Common myeloid progenitor, CD34-positive (primary cell): ENCODE results near the gene CAPZB.
A peak's percentile ranks its signal among the peaks of the same experiment; 100 is the strongest.

ENCODE experiments used
- CTCF ChIA-PET: fragments of 350-600 bp; sonication (Branson Sonifier 250); formaldehyde crosslinking; loops from one replicate; lab custom pipeline; 2021; ENCODE audit warnings: antibody characterized with exemption; lab: Charles Lee
- POLR2A ChIA-PET: fragments of 350-600 bp; sonication (Branson Sonifier 250); formaldehyde crosslinking; loops from one replicate; lab custom pipeline; 2021; ENCODE audit warnings: antibody characterized with exemption; lab: Charles Lee
- DNase-seq, 3 donors: peaks; one replicate each; pipeline versions ENCODE4 v3.0.0 to v3.0.0-alpha.2; 2013
- H3K27ac ChIP-seq, 2 experiments: 1 replicate in 1 of 2; 2 replicates in 1 of 2; pipeline ENCODE4 v1.7.0; 2013; ENCODE audit warnings: inconsistent platforms in 2 of 2, low read length in 2 of 2, mild to moderate bottlenecking in 2 of 2, low read depth in 1 of 2, moderate library complexity in 1 of 2; ENCODE audit not compliant: severe bottlenecking in 2 of 2, insufficient read depth in 1 of 2, poor library complexity in 1 of 2
- H3K27me3 ChIP-seq, 5 experiments: replicated peaks in 2 of 5; 1 replicate in 3 of 5; 2 replicates in 2 of 5; pipeline versions ENCODE4 v1.6.1 to v1.7.0; 2013; ENCODE audit warnings: low read length in 4 of 5, mild to moderate bottlenecking in 2 of 5, moderate library complexity in 2 of 5, inconsistent platforms in 1 of 5; ENCODE audit not compliant: insufficient read depth in 5 of 5, control insufficient read depth in 4 of 5
- H3K36me3 ChIP-seq, 4 experiments: 1 replicate in 2 of 4; 2 replicates in 2 of 4; pipeline versions ENCODE4 v1.6.1 to v1.7.0; 2013; ENCODE audit warnings: low read length in 3 of 4, control low read depth in 1 of 4, mild to moderate bottlenecking in 1 of 4; ENCODE audit not compliant: control insufficient read depth in 4 of 4, insufficient read depth in 4 of 4
- H3K4me1 ChIP-seq, 4 experiments: 1 replicate in 3 of 4; 2 replicates in 1 of 4; pipeline versions ENCODE4 v1.6.1 to v1.7.1; 2013; ENCODE audit warnings: low read length in 3 of 4, mild to moderate bottlenecking in 3 of 4, control low read depth in 1 of 4, inconsistent platforms in 1 of 4, moderate library complexity in 1 of 4; ENCODE audit not compliant: control insufficient read depth in 4 of 4, insufficient read depth in 4 of 4; ENCODE audit errors: control extremely low read depth in 1 of 4
- H3K4me3 ChIP-seq, 7 experiments: 1 replicate in 4 of 7; 2 replicates in 3 of 7; pipeline versions ENCODE4 v1.5.1 to v1.7.0; 2013; ENCODE audit warnings: mild to moderate bottlenecking in 7 of 7, low read length in 6 of 7, moderate library complexity in 6 of 7, inconsistent platforms in 2 of 7, low read depth in 2 of 7, control low read depth in 1 of 7; ENCODE audit not compliant: insufficient read depth in 4 of 7, control insufficient read depth in 1 of 7; ENCODE audit errors: extremely low read depth in 1 of 7
- H3K9me3 ChIP-seq, 5 experiments: 1 replicate in 4 of 5; 2 replicates in 1 of 5; pipeline versions ENCODE4 v1.6.1 to v1.7.1; 2013; ENCODE audit warnings: low read length in 4 of 5, mild to moderate bottlenecking in 2 of 5, inconsistent platforms in 1 of 5, low read depth in 1 of 5, moderate library complexity in 1 of 5; ENCODE audit not compliant: control insufficient read depth in 4 of 5, insufficient read depth in 2 of 5; ENCODE audit errors: control extremely low read depth in 1 of 5
- WGBS: methylation state at CpG from one replicate; pipeline ENCODE4 v1.1.5; 2013; ENCODE audit not compliant: insufficient coverage; 5-methylcytosine and 5-hydroxymethylcytosine counted together

Gene CAPZB

DNA sequence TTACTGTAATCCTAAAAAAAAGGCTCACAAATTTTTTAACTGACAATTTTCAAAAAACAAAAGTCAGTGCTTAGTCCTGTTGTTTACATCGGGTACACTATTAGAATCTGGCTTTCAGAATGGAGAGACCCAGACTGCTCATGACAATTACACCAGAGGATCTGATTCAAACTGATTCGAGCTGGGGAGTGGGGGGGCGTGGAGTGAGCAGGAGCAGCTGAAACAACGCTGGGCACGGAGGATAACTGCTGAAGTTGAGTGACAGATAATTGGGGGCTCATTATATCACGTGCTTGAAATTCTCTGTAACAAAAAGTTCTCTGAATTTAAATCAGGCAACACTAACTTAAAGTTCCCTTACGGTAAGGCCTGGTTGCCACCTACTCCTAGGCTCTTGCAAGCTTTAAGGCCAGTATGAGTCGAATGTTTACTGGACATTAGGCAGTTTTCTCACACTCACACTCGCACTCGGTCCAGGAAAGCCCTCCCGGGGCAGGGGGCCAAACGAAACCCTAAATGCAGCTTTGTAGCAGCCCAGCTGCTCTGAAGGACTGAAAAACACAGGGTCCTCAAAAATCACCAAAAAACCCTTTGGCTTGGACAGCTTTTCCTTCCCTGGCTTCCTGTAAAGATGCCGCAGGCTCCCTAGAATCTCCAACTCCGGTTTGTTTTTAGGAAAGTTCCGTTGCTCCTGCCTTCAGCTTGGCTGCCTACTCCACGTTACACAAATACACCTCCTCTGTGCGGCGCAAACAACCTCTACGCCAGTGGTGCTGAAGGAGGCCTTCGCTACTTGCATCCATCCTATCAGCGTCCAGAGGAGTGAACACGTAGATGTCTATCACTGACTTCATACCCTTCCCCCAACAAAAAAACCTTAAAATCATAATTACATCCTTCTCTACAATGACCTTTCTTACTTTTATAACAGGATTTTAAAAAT, 42.9 kb downstream of the CAPZB start:
- CTCF ChIA-PET, result interaction anchor here (0.7 to 2.4 kb wide), 8 partner anchors 9 to 209 kb away, joined by 3 to 10 read pairs (median 4); a partner anchor contains a TSS
- WGBS, result 88% methylated on average over 20 of the region's 22 CpGs
- no peak overlapping the region for H3K27ac ChIP-seq
- DNase-seq, result no peak
- POLR2A ChIA-PET, result no interaction called here
- H3K4me3 ChIP-seq, result no peak overlapping the region
- H3K4me1 ChIP-seq, result peaks cover 0 to 52% (median 33%) of the 10 kb centered on the region in 4 experiments
- no peaks in the 10 kb centered on the region for H3K9me3 ChIP-seq
- H3K27me3 ChIP-seq, result no peaks in the 10 kb centered on the region
- H3K36me3 ChIP-seq, result peaks cover 0 to 19% (median 1%) of the 10 kb centered on the region in 4 experiments

DNA sequence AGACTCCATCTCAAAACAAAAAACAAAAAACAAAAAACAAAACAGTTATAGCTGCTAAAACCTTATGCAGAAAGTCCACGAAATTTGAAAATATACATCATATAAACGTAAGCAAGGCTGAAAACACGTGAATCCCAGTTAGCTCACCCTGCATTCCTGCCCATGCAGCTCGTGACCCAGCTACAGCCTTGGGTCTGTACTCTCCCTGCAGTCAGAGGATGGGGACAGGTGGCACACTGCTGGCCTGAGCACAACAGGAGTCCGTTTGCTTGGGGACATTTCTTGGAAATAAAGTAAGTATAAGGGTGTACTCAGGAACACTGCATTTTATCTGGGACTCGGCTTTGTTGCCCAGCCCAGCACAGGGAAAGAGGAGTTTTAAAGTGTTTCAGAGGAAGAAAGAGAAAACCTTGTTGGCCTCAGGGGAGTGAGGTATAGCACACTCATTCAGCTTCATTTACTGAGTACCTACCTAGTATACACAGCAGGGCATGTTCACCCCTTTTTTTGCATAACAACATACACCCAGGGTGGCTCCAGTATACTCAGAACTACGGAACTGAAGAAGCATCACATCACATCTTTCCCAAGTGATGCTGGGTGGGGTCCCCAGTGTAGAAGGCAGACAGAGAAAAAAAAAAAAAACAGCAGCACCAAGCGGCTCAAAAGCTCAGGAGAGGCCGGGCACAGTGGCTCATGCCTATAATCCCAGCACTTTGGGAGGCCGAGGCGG, 44.1 kb downstream of the CAPZB start:
- no peak overlapping the region for H3K4me3 ChIP-seq
- peaks cover 0 to 23% (median 1%) of the 10 kb centered on the region in 4 experiments for H3K36me3 ChIP-seq
- DNase-seq, result no peak
- ChIA-PET CTCF (interaction anchor here (0.6 to 2.4 kb wide), 13 partner anchors 8 to 210 kb away, joined by 3 to 10 read pairs (median 4); no protein-coding TSS in a partner anchor), POLR2A (interaction anchor here (1.5 kb wide), 1 partner anchor 13 kb away, joined by 5 read pairs; no protein-coding TSS in a partner anchor)
- H3K9me3 ChIP-seq, result no peaks in the 10 kb centered on the region
- peaks cover 8 to 59% (median 42%) of the 10 kb centered on the region in 4 experiments for H3K4me1 ChIP-seq
- no peaks in the 10 kb centered on the region for H3K27me3 ChIP-seq
- H3K27ac ChIP-seq, result no peak overlapping the region
- WGBS, result 100% methylated on average over 5 of the region's 11 CpGs

GRCh38 chr1:19439464-19440171, 45.7 kb downstream of the CAPZB start:
- Histone ChIP-seq H3K27me3 (no peaks in the 10 kb centered on the region), H3K9me3 (no peaks in the 10 kb centered on the region), H3K27ac (no peak overlapping the region), H3K36me3 (peaks cover 0 to 23% (median 1%) of the 10 kb centered on the region in 4 experiments), H3K4me3 (no peak overlapping the region), H3K4me1 (peaks cover 11 to 65% (median 49%) of the 10 kb centered on the region in 4 experiments)
- 74% methylated on average over 11 of the region's 13 CpGs for WGBS
- ChIA-PET CTCF (interaction anchor here (0.9 to 6.3 kb wide), 12 partner anchors 18 to 222 kb away, joined by 3 to 37 read pairs (median 4); no protein-coding TSS in a partner anchor), POLR2A (no interaction called here)
- peak; percentile 48 to 60 (median 58) for DNase-seq

DNA sequence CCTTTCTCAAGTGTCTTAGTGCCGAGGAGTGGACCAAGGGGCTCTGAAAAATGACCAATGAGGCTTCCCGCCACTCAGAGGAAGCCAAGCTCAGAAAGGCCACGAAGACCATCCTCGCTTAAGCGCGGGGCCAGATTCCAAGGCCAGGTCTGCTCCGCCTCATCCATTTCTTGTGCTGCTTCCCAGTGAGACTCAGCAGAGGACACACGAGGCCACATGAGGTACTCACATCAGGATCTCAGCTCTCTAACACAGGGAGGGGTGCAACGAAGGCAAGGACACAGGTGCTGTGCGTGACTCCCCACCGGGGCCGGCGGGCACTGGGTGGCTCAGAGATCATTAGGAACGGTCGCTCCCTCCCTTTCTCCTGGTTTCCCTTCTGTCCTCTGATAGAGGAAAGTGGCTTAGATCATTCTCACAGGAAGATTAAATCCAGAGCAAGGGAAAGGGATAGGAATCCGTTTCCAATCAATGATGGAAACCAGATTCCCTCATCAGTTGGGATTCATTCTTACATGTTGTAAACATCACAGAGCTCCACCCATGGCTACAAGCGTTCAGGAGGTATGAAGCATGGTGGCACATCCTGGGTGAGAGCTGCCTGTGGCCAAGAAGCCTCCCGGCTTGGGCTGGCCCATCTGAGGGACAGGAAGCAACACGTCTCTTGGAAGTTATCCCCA, 46.7 kb downstream of the CAPZB start:
- Histone ChIP-seq H3K27me3 (no peaks in the 10 kb centered on the region), H3K36me3 (peaks cover 0 to 23% (median 1%) of the 10 kb centered on the region in 4 experiments), H3K4me3 (peak overlapping the region in 2 of 7 experiments; percentile 32 to 45), H3K27ac (peak overlapping the region in 1 of 2 experiments; percentile 28), H3K9me3 (no peaks in the 10 kb centered on the region), H3K4me1 (peaks cover 11 to 73% (median 52%) of the 10 kb centered on the region in 4 experiments)
- 90% methylated on average over 18 of the region's 19 CpGs for WGBS
- POLR2A ChIA-PET, result no interaction called here
- CTCF ChIA-PET, result interaction anchor here (1.0 to 6.3 kb wide), 13 partner anchors 19 to 223 kb away, joined by 3 to 37 read pairs (median 3); no protein-coding TSS in a partner anchor
- no peak for DNase-seq

DNA sequence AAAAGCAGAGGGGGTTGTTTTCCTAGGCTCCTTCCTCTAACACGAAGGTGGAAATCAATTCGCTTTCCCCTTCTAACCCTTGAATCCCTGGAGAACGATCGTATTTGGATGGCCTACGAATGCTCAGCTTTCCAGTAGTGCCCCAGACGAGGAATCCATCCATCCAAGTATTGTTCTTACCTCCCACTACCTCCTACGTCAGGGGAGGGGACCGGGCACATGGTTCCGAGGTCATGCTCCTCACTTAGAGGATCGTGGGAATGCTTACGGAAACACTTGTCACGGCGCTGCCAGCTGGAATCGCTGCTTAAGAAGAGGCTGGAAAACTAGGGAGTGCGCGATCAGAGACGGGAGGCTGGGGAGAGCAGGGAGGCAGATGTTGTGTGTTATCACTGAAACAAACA, 47.4 kb downstream of the CAPZB start:
- Histone ChIP-seq H3K4me1 (peaks cover 11 to 73% (median 52%) of the 10 kb centered on the region in 4 experiments), H3K27ac (no peak overlapping the region), H3K36me3 (peaks cover 0 to 26% (median 2%) of the 10 kb centered on the region in 4 experiments), H3K27me3 (no peaks in the 10 kb centered on the region), H3K4me3 (peak overlapping the region in 2 of 7 experiments; percentile 32 to 45), H3K9me3 (no peaks in the 10 kb centered on the region)
- POLR2A ChIA-PET, result no interaction called here
- WGBS, result 80% methylated on average over 15 of the region's 17 CpGs
- DNase-seq, result no peak
- CTCF ChIA-PET, result interaction anchor here (1.0 to 6.3 kb wide), 16 partner anchors 8 to 223 kb away, joined by 3 to 37 read pairs (median 4); no protein-coding TSS in a partner anchor
